KMS-11 (cell line): ENCODE data around the gene CHMP3.
"Not testable (repeated sequence)": the region's sequence is repeated elsewhere in the genome, so short reads cannot be mapped to it uniquely, and the experiment has no call there.

Experiments used
- H2AFZ ChIP-seq: fragments of 200-600 bp; sonication (generic); 2 replicates; pipeline ENCODE4 v1.6.1; 2016; ENCODE audit warnings: antibody characterized with exemption, mixed run types, low read depth
- H3K27ac ChIP-seq: fragments of 200-600 bp; sonication (generic); 2 replicates; pipeline ENCODE4 v1.6.1; 2016; ENCODE audit warnings: mild to moderate bottlenecking, mixed run types
- H3K27me3 ChIP-seq: fragments of 200-600 bp; sonication (generic); 2 replicates; pipeline ENCODE4 v1.6.1; 2017; ENCODE audit warnings: mild to moderate bottlenecking, low read depth, mixed run types, moderate library complexity; ENCODE audit not compliant: insufficient read depth
- H3K36me3 ChIP-seq: fragments of 200-600 bp; sonication (generic); 2 replicates; pipeline ENCODE4 v1.6.1; 2017; ENCODE audit warnings: mild to moderate bottlenecking, mixed run types; ENCODE audit not compliant: insufficient read depth
- H3K4me1 ChIP-seq: fragments of 200-600 bp; sonication (generic); 2 replicates; pipeline ENCODE4 v1.6.1; 2016; ENCODE audit warnings: mild to moderate bottlenecking, low read depth, mixed run types; ENCODE audit not compliant: poor library complexity, severe bottlenecking
- H3K4me2 ChIP-seq: fragments of 200-600 bp; sonication (generic); 2 replicates; pipeline ENCODE4 v1.7.0; 2016; ENCODE audit warnings: mild to moderate bottlenecking, mixed run types
- H3K4me3 ChIP-seq: fragments of 200-600 bp; sonication (generic); IDR thresholded peaks from 2 replicates; pipeline ENCODE4 v1.6.1; 2017; ENCODE audit warnings: low read depth, low read length, mixed read lengths; ENCODE audit not compliant: insufficient read depth
- H3K79me2 ChIP-seq: fragments of 200-600 bp; sonication (generic); 2 replicates; pipeline ENCODE4 v1.6.1; 2016; ENCODE audit warnings: low read depth, mixed run types; ENCODE audit not compliant: insufficient read depth
- H3K9ac ChIP-seq: fragments of 200-600 bp; sonication (generic); 2 replicates; pipeline ENCODE4 v1.6.1; 2016; ENCODE audit warnings: mild to moderate bottlenecking, mixed run types
- H4K20me1 ChIP-seq: fragments of 200-600 bp; sonication (generic); 2 replicates; pipeline ENCODE4 v1.6.1; 2016; ENCODE audit warnings: mild to moderate bottlenecking, mixed run types; ENCODE audit not compliant: insufficient read depth
- TF ChIP-seq, protein P1 (sequence below): fragments of 200-600 bp; sonication (generic); conservative IDR thresholded peaks from 2 replicates; pipeline ENCODE4 v1.6.1; 2017; ENCODE audit warnings: low read depth, mild to moderate bottlenecking, antibody characterized with exemption, low read length, moderate library complexity, mixed read lengths

CHMP3 gene

GRCh38 chr2:86545296-86545924 lies 17.8 kb downstream of the CHMP3 start:
- not testable (repeated sequence) for H3K79me2 ChIP-seq, H2AFZ ChIP-seq, H3K9ac ChIP-seq, H4K20me1 ChIP-seq, H3K4me1 ChIP-seq, H3K27ac ChIP-seq, H3K4me2 ChIP-seq, H3K36me3 ChIP-seq, H3K4me3 ChIP-seq, H3K27me3 ChIP-seq

DNA sequence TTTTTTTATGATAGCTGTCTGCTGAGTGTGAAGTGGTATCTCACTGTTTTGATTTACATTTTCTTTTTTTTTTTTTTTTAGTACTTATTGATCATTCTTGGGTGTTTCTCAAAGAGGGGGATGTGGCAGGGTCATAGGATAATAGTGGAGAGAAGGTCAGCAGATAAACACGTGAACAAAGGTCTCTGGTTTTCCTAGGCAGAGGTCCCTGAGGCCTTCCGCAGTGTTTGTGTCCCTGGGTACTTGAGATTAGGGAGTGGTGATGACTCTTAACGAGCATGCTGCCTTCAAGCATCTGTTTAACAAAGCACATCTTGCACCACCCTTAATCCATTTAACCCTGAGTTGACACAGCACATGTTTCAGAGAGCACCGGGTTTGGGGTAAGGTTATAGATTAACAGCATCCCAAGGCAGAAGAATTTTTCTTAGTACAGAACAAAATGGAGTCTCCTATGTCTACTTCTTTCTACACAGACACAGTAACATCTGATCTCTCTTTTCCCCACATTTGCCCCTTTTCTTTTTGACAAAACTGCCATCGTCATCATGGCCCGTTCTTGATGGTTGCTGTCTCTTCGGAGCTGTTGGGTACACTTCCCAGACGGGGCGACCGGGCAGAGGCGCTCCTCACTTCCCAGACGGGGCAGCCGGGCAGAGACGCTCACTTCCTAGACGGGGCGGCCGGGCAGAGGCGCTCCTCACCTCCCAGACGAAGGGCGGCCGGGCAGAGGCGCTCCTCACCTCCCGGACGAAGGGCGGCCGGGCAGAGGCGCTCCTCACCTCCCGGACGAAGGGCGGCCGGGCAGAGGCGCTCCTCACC lies 18.8 kb downstream of the CHMP3 start:
- H3K4me1 ChIP-seq, H3K36me3 ChIP-seq, H3K27me3 ChIP-seq, H3K4me3 ChIP-seq, H3K79me2 ChIP-seq, H3K4me2 ChIP-seq, H2AFZ ChIP-seq, H4K20me1 ChIP-seq, H3K9ac ChIP-seq, H3K27ac ChIP-seq: not testable (repeated sequence)

- Histone ChIP-seq H3K36me3 (no peaks in the 10 kb centered on the region), H3K4me1 (no peaks in the 10 kb centered on the region), H4K20me1 (no peaks in the 10 kb centered on the region), H3K4me2 (no peak overlapping the region), H3K27ac (no peak overlapping the region), H3K4me3 (no peak overlapping the region), H3K9ac (no peak overlapping the region), H3K27me3 (no peaks in the 10 kb centered on the region), H2AFZ (no peak overlapping the region), H3K79me2 (no peaks in the 10 kb centered on the region)
- TF ChIP-seq, protein P1, sequence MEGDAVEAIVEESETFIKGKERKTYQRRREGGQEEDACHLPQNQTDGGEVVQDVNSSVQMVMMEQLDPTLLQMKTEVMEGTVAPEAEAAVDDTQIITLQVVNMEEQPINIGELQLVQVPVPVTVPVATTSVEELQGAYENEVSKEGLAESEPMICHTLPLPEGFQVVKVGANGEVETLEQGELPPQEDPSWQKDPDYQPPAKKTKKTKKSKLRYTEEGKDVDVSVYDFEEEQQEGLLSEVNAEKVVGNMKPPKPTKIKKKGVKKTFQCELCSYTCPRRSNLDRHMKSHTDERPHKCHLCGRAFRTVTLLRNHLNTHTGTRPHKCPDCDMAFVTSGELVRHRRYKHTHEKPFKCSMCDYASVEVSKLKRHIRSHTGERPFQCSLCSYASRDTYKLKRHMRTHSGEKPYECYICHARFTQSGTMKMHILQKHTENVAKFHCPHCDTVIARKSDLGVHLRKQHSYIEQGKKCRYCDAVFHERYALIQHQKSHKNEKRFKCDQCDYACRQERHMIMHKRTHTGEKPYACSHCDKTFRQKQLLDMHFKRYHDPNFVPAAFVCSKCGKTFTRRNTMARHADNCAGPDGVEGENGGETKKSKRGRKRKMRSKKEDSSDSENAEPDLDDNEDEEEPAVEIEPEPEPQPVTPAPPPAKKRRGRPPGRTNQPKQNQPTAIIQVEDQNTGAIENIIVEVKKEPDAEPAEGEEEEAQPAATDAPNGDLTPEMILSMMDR = no peak
Observed at GRCh38 chr2:86543793-86544192, 19.4 kb downstream of the CHMP3 start.

DNA sequence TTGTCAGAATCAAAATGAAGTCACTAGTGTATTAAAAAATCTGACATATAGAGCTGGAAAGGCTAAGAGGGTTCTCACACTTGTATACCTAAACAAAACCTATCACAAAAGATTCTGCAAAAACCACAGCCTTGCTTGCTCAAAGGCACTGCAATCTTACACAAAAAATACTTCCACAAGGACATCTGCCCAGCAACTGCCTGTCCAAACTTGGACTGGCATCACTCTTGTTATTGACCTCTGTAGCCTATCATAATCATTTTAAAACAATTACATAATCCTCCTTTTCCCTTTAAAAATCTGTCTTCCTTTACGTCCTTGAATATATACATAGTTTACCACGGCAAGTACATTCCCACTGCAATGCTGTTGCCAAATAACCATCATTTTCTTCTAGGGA lies 19.9 kb downstream of the CHMP3 start:
- TF ChIP-seq, protein P1 = no peak

GRCh38 chr2:86542814-86543213 lies 20.4 kb downstream of the CHMP3 start:
- Histone ChIP-seq H2AFZ (no peak overlapping the region), H3K4me3 (no peak overlapping the region), H3K9ac (no peak overlapping the region), H4K20me1 (no peaks in the 10 kb centered on the region), H3K27me3 (no peaks in the 10 kb centered on the region), H3K4me2 (no peak overlapping the region), H3K27ac (no peak overlapping the region), H3K4me1 (no peaks in the 10 kb centered on the region), H3K36me3 (no peaks in the 10 kb centered on the region), H3K79me2 (no peaks in the 10 kb centered on the region)
- TF ChIP-seq, protein P1 = no peak

More for the DNA sequence above, 19.9 kb downstream of the CHMP3 start:
- H4K20me1 ChIP-seq = no peaks in the 10 kb centered on the region
- H3K79me2 ChIP-seq = no peaks in the 10 kb centered on the region
- no peak overlapping the region for H3K27ac ChIP-seq
- no peaks in the 10 kb centered on the region for H3K27me3 ChIP-seq
- H3K36me3 ChIP-seq = no peaks in the 10 kb centered on the region
- no peaks in the 10 kb centered on the region for H3K4me1 ChIP-seq
- no peak overlapping the region for H3K9ac ChIP-seq
- H2AFZ ChIP-seq = no peak overlapping the region
- no peak overlapping the region for H3K4me2 ChIP-seq
- H3K4me3 ChIP-seq = no peak overlapping the region
